GM18519 (cell line): Measurements from ENCODE around the gene POM121.
"Not testable (repeated sequence)": the region's sequence is repeated elsewhere in the genome, so short reads cannot be mapped to it uniquely, and the experiment has no call there.

Experiments used
- ATAC-seq: cut with Tn5 transposase; IDR thresholded peaks from one replicate; pipeline ENCODE4 v1.9.1; 2021; ENCODE audit warnings: mild to moderate bottlenecking, moderate library complexity; ENCODE audit not compliant: unreplicated experiment, low FRiP score

The POM121 gene

DNA sequence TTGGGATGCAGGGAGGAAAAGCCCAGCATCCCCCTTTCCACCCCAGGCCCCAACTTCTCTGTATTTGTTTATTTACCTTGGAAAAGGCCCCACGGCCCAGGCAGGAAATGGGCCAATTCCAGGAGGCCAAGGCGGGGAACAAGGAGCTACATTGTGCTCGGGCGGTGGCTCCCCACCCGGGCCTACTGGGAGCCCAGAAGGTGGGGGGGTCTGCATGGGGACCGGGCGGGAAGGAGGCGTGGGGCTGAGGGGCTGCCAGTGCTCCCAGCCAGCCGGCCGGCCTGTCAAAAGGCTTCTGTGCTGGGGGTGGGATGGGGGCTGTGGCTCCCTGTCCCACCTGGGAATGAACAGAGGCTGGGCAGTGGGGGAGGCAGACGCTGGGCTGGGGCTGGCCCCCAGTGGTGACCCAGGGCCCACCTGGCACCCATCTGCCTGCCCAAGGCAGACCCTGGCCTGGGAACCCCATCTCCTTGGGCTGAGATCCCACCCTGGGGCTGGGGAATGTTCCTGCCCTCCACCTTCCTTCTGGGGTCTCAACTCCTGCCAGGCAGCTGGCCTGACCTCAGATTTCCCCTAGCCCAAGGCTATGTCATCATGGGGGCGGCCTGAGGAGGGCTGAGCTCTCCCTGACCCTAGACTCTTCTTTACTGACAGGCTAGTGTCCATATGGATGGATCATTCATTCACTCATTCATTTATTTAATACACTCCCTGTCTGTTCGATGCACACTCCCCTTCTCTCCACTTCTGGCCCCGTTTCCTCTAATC lies 65.4 kb downstream of the POM121 start:
- not testable (repeated sequence) for ATAC-seq

GRCh38 chr7:72995484-72995883 lies 70.6 kb downstream of the POM121 start:
- not testable (repeated sequence) for ATAC-seq

DNA sequence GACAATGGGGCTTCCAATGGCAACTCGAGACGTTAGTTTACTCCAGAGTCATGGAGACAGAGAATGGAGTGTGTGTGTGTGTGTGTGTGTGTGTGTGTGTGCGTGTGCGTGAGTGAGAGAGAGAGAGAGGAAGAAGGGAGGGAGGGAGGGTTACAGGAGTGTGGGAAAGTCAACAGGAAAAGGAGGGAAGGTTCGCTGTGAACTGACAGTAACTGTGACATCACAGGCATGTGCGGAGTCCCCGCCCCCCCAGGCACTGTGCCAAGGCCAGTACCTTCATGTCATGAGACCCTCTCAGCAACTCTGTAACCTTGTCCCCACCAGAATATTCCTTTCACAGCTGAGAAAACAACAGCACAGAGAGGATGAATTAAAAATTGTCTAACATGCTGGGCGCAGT lies 72.6 kb downstream of the POM121 start:
- ATAC-seq = not testable (repeated sequence)

- ATAC-seq = not testable (repeated sequence)
These were observed 73.1 kb downstream of the POM121 start for GRCh38 chr7:72997887-72998468.
